ENCODE results near the gene AGPS.

The AGPS gene

GRCh38 chr2:177535958-177536504, 143.5 kb downstream of the AGPS start:
- TF ChIP-seq, protein P1, sequence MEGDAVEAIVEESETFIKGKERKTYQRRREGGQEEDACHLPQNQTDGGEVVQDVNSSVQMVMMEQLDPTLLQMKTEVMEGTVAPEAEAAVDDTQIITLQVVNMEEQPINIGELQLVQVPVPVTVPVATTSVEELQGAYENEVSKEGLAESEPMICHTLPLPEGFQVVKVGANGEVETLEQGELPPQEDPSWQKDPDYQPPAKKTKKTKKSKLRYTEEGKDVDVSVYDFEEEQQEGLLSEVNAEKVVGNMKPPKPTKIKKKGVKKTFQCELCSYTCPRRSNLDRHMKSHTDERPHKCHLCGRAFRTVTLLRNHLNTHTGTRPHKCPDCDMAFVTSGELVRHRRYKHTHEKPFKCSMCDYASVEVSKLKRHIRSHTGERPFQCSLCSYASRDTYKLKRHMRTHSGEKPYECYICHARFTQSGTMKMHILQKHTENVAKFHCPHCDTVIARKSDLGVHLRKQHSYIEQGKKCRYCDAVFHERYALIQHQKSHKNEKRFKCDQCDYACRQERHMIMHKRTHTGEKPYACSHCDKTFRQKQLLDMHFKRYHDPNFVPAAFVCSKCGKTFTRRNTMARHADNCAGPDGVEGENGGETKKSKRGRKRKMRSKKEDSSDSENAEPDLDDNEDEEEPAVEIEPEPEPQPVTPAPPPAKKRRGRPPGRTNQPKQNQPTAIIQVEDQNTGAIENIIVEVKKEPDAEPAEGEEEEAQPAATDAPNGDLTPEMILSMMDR (IDR thresholded peaks at IDR 0.05; ENCODE audit: control extremely low read depth, extremely low read depth, low read depth, missing control alignments): no peak
- ChIA-PET CTCF (interaction anchor here (0.9 to 3.8 kb wide), 6 partner anchors 11 to 57 kb away, joined by 3 to 15 read pairs (median 4); no protein-coding TSS in a partner anchor), POLR2A (no interaction called here)
- no peak for DNase-seq (ENCODE audit: extremely low spot score)

DNA sequence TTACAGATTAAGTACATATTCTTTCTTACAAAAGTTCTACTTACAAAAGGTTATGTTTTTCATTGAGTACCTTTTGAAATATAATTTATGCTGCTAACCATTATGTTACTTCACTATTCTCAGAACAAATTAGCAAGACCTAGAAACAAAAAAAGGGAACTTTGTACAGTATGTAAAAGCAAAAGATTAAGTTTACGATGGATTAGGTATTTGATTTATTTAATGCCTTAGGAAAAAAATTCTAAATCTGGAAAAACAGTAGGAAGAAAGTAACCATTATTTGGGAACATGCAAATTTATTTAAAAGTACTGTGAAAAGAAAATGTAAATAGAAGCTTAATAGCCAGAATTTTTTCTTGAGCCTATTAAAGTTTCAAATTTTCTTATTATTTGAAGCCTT, 144.6 kb downstream of the AGPS start:
- TF ChIP-seq, protein P1 (IDR thresholded peaks at IDR 0.05; ENCODE audit: control extremely low read depth, extremely low read depth, low read depth, missing control alignments): no peak
- ChIA-PET POLR2A (no interaction called here), CTCF (interaction anchor here (1.1 to 2.6 kb wide), 2 partner anchors 9 to 24 kb away, joined by 3 to 8 read pairs; no protein-coding TSS in a partner anchor)
- no peak for DNase-seq (ENCODE audit: extremely low spot score)

DNA sequence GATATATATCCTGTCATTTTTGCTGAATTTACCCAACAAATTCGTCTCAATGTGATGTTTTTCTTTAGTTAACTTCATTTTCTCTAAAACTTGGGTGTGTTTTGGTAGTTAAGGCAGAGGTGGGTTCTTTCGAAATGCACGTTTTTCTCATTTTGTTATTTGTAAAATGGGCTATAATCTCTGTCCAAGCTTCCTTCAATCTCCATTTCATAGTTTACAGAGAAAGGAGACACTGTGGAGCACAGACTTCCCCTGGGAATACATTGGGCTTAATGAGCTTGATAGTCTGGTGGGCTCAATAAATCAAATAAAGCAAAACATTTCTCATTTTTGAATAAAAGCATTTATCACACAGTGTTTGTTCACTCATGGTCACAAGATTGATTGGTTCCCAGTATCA, 145.1 kb downstream of the AGPS start:
- TF ChIP-seq, protein P1 (IDR thresholded peaks at IDR 0.05; ENCODE audit: control extremely low read depth, extremely low read depth, low read depth, missing control alignments): no peak
- ChIA-PET POLR2A (no interaction called here), CTCF (interaction anchor here (1.1 to 2.6 kb wide), 2 partner anchors 9 to 25 kb away, joined by 3 to 8 read pairs; no protein-coding TSS in a partner anchor)
- no peak for DNase-seq (ENCODE audit: extremely low spot score)

DNA sequence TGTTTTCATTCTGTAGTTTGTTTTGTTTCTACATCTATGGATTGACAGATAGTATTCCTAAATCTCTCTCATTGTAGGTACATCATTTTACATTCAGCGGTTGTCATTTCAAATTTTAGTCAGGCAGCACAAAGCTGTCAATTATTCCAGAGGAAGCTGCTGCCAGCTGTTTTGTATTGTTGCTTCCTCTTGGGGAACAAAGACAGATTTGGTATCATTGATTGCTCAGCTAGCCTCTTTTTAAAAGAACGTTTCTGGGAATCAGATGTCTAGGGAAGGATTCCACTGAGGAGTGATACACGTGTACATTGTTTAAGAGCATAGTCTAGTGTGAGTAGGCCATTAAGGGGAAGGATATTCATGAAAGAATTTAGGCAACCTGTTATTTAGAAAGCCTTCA, 145.8 kb downstream of the AGPS start:
- CTCF ChIA-PET: interaction anchor here (1.1 kb wide), 1 partner anchor 25 kb away, joined by 3 read pairs; no protein-coding TSS in a partner anchor
- POLR2A ChIA-PET: no interaction called here
- no peak for DNase-seq (ENCODE audit: extremely low spot score)
- TF ChIP-seq, protein P1 (IDR thresholded peaks at IDR 0.05; ENCODE audit: control extremely low read depth, extremely low read depth, low read depth, missing control alignments): no peak

- CTCF ChIA-PET: interaction anchor here (1.4 kb wide), 1 partner anchor 15 kb away, joined by 5 read pairs; no protein-coding TSS in a partner anchor
- no peak for DNase-seq (ENCODE audit: extremely low spot score)
Observed at GRCh38 chr2:177540283-177540682, 147.7 kb downstream of the AGPS start.

DNA sequence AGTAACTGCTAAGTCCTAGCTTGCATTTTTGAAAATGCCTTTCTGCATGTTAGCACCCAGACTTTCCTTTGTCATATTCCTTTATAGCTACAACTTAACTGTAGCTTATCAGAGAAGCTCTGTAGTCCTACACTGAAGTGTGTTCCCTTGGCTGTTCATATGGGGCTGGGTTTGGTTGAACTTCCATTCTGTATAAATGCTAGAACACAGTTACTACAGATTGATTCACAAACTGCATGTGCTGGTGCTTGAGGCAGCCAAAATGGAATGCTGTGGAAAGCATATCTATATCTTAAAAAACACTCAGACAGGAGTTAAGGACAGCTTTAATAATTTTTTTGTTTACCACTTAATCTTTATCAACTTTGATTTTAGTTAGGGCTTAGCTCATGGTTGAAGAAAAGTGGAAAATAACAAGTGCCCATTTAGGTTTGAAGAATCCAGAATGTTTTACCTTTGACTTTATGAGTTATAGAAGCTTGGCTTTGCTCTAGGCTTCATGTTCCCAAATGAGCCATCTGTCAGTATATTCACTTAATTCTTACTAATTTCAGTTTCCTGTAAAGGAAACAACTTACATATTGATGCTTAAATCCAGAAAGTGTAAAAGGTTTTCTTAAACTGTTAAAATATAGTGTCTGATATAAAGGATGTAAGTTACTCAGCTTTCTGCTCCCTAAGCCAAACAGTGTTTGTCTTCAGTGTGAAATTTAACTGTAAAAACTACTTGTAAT, 148.9 kb downstream of the AGPS start:
- DNase-seq (ENCODE audit: extremely low spot score): no peak
- CTCF ChIA-PET: interaction anchor here (0.9 to 1.7 kb wide), 6 partner anchors 8 to 65 kb away, joined by 3 to 5 read pairs (median 3); no protein-coding TSS in a partner anchor
- TF ChIP-seq, protein P1 (IDR thresholded peaks at IDR 0.05; ENCODE audit: control extremely low read depth, extremely low read depth, low read depth, missing control alignments): no peak
- POLR2A ChIA-PET: no interaction called here

More at GRCh38 chr2:177540283-177540682, 147.7 kb downstream of the AGPS start:
- TF ChIP-seq, protein P1 (IDR thresholded peaks at IDR 0.05; ENCODE audit: control extremely low read depth, extremely low read depth, low read depth, missing control alignments): no peak
- POLR2A ChIA-PET: interaction anchor here (0.5 kb wide), 1 partner anchor 63 kb away, joined by 3 read pairs; no protein-coding TSS in a partner anchor

All from GM10248 (cell line).